Embryonic facial prominence (tissue), 1 donor: ENCODE results near the gene RTRAF.
A peak's percentile ranks its signal among the peaks of the same experiment; 100 is the strongest.

Experiments
- DNase-seq: peaks from one replicate; pipeline ENCODE4 v3.0.0-alpha.2; 2016; ENCODE audit errors: extremely low spot score

Gene RTRAF

DNA sequence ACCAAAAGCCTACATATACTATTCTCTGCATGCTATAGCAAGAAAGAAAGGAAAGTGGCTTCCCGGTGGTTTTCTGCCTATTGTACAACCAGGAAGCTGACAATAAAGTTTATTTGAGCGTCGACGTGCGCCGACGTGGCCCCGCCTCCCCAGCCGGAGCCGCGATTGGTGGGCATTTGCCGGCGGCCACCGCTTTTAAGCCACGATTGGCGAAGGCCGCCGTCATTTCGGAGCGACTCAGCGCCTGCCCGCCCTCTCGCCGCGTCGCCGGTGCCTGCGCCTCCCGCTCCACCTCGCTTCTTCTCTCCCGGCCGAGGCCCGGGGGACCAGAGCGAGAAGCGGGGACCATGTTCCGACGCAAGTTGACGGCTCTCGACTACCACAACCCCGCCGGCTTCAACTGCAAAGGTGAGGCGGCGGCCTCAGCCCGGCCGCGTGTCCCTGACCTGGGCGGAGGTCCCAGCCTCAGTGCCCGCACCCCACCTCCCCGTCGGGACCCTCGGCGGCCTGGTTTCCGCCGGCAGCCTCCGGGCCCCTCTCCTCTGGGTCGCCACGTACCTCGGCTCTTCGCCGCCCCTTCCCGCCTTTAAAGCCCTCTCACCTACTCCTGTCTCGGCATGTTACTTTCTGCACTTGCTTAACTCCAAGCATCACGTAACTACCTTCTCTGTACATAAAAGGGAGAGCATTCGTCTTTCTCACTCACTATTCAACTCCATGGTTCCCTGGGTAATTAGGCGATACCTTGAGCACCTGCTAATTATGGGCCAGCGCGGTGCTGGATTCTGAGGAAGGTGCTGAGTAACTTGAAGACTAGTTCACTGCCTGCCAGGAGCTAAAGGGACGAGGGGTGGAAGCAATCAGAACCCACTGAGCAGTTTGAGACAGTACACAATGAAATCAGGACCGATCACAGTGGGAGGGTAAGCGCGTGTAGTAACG is at the start of gene RTRAF:
Gene RTRAF (plus strand): TSS at position 254 of the 942 bp plus-strand sequence. CDS start 94 bp downstream, at position 348.
- peak; percentile 90 for DNase-seq

DNA sequence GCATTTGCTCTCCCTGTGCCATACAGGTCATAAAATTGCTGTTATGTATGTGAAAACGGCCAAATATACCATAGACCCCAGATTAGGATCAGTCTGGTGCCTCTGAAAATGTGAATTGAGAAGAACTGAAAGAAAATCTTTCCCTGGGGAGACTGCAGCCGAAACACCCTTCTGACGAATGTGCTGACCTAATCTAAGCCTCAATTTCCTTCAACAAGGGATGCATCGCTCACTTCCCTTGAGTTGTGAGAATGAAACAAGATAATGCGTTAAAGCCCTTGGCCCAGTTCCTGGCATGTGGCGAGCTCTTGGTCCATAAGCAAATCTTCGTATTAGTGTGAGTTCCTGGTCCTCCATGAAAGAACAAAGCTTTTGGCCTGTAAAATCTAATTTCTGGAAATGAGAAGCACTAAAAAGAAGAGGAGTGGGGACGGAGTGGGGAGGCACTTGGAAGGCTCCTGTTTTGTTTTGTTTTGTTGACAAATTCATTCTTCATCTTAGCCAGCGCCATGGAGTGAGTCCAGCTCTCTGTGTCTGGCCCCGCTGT is 49.5 kb upstream of the RTRAF start:
- no peak for DNase-seq

- no peak for DNase-seq
Measured at GRCh38 chr14:51942971-51943370, 46.4 kb upstream of the RTRAF start.

DNA sequence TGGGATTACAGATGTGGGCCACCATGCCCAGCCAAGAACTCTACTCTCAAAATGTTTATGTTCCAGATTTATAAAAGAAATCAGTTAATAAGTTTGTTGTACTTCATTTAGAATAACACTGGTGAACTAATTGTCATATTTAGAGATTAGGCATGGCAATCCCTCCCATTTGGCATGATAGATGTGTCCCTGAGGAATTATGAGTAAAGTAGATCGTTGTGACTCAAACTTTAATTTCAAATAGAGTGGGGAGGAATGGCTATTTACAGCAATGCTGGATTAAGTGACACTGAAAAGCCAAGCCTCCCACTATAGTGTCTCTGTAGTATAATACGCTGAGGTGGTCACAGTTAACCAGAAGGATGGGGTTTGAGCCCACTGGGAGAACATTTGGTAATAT is 39.3 kb upstream of the RTRAF start:
- no peak for DNase-seq

DNA sequence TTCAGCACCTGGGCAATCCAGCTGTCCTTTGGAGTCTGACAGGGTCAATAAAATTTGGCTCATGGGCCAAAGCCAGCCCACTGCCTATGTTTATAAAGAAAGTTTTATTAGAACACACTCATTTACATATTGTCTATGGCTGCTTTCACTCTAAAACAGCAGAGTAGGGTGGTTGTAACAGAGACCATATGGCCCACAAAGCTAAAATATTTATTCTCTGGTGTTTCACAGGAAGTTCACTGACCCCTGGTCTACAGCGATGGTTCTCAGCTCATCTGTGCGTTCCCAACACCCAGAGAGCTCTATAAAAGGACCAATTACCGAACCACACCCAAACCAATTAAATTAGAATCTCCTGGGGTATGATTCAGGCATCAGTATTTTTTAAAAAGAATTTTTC is 37.7 kb upstream of the RTRAF start:
- no peak for DNase-seq

GRCh38 chr14:51954031-51954430 is 35.3 kb upstream of the RTRAF start:
- DNase-seq = no peak

GRCh38 chr14:51954657-51955056 is 34.7 kb upstream of the RTRAF start:
- DNase-seq = no peak

DNA sequence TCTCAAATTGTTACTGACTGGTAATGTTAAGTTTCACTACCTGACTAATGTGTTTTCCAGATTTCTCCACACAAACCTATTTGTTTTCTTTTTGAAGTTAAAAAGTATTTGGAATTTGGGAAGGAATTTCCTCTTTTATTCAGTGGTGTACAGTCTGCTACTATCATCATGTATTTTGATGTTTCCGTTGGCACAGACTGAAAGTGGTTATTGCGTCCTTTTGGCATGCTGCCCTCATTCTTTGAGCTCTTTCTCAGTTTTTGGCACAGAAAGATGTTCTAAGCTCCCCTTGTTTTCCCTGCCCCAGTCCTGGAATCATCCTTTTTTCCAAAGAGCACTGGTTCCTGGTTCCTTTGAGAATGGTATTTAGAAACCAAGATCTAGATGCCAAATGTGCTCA is 31.4 kb upstream of the RTRAF start:
- no peak for DNase-seq

- DNase-seq = no peak
Measured at GRCh38 chr14:51959928-51960327, 29.4 kb upstream of the RTRAF start.

- no peak for DNase-seq
Measured at GRCh38 chr14:51960866-51961265, 28.5 kb upstream of the RTRAF start.

- DNase-seq = no peak
Measured at GRCh38 chr14:51962711-51963110, 26.6 kb upstream of the RTRAF start.

DNA sequence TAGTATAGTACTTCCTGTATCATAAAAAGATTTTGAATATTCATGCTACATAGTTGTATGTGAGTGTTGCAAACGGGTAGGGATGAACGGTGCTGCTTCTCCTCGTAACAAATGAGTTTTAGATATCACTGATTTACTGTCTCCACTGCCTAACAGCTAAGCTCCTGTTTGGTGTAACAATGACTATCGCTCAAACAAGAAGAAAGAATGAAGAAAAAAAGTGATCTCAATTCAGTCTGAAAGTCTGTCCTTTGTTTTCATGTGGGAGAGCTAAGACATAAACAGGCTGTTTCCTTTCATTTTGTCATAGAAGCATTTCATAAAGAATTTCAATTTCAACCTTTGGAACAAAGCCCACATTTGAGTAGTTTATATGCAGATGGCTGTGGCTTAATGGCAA is 26.1 kb upstream of the RTRAF start:
- no peak for DNase-seq

DNA sequence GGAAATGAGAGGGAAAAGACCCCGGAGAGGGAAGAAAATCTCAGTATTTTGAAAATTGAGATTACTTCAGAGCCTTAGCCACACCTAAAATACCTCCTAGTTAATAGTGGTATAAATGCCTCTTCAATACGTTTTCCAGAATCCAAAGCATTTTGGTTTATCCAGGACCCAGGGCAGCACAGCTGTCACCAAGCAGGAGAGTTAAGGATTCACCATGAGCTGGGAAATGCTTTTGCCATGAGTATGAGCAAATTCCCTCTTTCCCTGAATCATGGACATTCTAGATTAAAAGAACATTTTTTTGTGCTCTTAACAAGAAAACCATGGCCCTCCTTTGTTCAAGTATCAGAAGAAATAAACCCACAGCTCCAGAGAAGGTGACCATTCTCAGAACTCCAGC is 21.8 kb upstream of the RTRAF start:
- DNase-seq = no peak

DNA sequence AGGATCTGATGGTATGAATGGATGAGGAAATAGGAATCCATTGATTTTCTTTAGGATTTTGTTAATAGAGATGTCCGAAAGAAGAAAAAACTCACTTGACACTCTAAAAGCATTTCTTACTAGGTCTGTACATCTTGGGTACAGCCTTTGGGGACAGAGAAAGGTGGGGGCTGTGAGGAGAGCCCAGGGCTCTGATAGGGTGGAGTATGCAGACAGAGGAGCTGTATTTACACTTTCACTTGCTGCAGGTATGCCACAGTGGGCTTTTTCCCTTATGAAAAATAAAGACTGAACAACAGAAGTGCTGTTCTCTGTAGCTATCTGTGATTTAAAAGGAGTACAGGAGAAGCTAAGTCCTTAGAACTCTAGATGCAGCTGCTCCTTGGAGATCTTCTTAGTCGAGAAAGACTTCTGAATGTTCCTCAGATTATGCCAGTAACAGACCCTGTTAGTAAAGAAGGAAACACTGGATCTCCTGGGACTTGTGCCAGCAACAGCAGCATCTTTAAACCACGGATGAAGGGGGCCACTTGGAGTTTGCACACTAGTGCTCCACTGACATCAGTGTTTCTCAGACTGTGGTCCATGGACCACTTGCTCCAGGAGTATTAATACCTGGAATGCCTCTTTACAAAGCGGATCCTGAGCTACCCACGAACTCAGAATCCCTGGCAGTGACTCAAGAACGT is 19.4 kb upstream of the RTRAF start:
- DNase-seq = no peak

GRCh38 chr14:51972566-51972965 is 16.8 kb upstream of the RTRAF start:
- DNase-seq = no peak

DNA sequence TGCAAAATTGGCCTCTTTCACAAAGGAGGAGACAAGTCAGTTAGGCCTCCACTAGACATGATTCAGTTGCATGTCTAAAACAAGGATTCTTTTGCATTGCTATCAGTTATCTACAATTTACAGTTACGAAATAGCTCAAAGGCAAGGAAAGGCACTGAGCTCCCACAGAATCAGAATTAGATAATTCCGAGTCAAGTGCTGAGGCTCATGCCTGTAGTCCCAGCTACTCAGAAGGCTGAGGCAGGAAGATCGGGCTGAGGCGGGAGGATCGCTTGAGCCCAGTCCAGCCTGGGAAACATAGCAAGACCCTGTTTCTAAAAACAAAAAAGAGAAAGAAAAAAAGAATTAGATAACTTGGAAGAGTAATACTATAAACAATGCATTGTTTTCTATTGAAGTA is 12.3 kb upstream of the RTRAF start:
- DNase-seq = no peak

DNA sequence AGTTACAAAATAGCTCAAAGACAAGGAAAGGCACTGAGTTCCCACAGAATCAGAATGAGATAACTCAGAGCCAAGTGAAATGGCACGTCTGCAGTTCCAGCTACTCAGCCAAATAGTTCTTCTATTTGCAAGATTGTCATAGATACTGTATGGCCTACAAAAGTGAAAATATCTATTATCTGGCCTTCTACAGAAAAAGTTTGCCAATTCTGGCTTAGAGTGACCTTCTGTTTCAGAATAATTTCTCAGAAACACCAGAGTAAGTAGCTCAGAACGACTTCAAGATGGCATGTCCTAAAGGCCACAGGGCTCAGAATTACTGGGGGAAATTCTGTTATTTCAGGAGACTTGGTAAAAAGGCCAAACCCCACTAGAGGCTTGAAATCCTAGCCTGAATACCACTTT is 10.7 kb upstream of the RTRAF start:
- DNase-seq = no peak

- DNase-seq = peak; percentile 51
Measured at GRCh38 chr14:51979088-51979709, 10.1 kb upstream of the RTRAF start.

- no peak for DNase-seq
Measured at GRCh38 chr14:51981218-51981854, 8.0 kb upstream of the RTRAF start.

DNA sequence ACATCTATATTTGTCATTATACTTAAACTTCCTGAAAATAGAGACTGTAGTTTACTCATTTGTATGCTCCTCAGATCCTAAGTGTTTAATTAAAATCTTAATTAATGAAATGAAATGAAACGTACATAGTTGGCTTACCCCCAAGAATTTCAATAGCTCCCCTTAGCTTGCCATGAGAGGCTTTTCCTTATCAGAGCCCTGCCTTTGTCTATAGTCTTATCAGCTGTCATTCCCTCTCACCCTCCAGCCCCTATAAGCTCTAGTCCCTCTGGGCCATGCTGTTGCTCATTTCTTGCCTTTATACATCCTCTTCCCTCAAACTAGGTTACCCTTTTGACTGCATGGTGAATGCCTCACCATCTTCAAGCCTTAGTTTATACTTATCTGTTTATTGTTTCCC is 1.1 kb upstream of the RTRAF start:
- DNase-seq = no peak

GRCh38 chr14:51990488-51990887 is 1.1 kb downstream of the RTRAF start:
- no peak for DNase-seq
